Esophagus muscularis mucosa (tissue), 3 donors: ENCODE results near the gene PRELID1.

Source experiments
- EP300 ChIP-seq: sonication (generic); formaldehyde crosslinking; IDR thresholded peaks from one replicate; pipeline ENCODE4 v1.6.1; 2017; ENCODE audit warnings: antibody characterized with exemption
- POLR2AphosphoS5 ChIP-seq, 2 donors: sonication (generic); formaldehyde crosslinking; IDR thresholded peaks; one replicate each; pipeline ENCODE4 v1.6.1; 2017; ENCODE audit warnings: antibody characterized with exemption in 2 of 2

- TF ChIP-seq POLR2AphosphoS5 (IDR thresholded peaks at IDR 0.05), result no peak
- no peak for TF ChIP-seq EP300
These were observed 47.3 kb downstream of the PRELID1 start for GRCh38 chr5:177350776-177351391.
